GM21619 (cell line): ENCODE data around the gene NNMT.

Source experiments
- ATAC-seq: cut with Tn5 transposase; IDR thresholded peaks from one replicate; pipeline ENCODE4 v1.9.1; 2021; ENCODE audit not compliant: unreplicated experiment

Gene NNMT

DNA sequence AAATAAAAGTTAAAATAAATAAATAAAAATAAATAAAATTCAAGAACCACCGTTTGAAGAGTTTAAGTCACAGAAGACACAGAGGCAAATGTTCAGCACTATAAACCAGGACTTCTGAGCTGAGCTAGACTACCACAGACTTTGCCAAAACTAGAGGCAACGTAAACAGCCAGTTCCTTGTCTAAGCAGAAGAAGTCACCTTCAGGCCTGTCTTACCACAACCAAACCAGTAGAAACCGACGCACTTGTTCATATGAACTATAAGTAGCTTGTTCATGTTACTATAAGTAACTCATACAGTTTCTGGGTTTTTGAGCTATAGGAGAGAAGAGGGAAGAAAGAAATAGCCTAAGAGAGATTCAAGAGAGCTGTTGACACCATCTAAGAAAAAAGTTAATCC lies 48.3 kb downstream of the NNMT start:
- no peak for ATAC-seq

DNA sequence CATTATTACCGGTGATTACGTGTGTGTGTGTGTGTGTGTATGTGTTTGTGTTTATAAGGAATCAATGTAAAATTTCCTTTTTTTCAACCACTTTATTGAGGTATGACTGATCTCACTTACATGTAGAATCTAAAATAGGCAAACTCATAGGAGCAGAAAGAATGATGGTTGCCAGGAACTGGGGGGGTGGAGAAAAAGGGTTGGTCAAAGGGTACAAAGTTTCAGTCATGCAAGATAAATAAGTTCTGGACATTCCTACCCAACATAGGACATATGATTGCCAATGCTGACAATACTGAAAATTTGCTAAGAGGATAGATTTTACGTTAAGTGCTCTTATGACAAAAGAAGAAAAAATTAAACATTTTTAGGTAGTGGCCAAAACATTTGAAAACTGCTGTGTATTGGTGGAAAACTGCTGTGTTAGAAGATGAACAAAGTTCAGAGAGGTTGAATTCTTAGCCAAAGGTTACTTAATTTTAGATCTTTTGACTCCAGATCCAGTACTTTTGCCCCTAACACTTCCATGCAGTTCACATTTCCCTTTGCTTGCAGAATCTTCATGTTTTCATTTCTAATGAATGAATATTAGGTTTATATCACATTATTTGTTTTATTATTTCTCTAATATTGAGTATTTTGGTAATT lies 49.5 kb downstream of the NNMT start:
- ATAC-seq: no peak

DNA sequence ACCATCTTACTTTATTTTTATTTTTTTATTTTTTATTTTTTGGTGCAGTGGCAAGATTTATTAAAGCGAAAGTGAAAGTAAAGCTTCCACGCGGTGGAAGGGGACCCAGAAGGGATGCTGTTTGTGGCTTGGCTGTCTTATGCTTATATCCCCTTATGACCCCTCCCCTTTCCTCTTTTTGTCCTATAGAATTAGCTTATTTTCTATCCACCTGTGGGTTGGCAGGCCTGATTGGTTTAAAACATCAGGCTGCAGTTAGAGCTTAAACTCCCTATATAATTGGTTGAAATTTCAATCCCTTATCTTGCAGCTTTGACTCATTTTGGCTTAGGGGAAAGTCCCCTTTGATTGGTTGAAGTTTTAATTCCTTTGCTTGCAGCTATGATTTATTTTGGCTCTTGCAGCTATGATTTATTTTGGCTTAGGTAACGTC lies 50.5 kb downstream of the NNMT start:
- ATAC-seq: no peak

DNA sequence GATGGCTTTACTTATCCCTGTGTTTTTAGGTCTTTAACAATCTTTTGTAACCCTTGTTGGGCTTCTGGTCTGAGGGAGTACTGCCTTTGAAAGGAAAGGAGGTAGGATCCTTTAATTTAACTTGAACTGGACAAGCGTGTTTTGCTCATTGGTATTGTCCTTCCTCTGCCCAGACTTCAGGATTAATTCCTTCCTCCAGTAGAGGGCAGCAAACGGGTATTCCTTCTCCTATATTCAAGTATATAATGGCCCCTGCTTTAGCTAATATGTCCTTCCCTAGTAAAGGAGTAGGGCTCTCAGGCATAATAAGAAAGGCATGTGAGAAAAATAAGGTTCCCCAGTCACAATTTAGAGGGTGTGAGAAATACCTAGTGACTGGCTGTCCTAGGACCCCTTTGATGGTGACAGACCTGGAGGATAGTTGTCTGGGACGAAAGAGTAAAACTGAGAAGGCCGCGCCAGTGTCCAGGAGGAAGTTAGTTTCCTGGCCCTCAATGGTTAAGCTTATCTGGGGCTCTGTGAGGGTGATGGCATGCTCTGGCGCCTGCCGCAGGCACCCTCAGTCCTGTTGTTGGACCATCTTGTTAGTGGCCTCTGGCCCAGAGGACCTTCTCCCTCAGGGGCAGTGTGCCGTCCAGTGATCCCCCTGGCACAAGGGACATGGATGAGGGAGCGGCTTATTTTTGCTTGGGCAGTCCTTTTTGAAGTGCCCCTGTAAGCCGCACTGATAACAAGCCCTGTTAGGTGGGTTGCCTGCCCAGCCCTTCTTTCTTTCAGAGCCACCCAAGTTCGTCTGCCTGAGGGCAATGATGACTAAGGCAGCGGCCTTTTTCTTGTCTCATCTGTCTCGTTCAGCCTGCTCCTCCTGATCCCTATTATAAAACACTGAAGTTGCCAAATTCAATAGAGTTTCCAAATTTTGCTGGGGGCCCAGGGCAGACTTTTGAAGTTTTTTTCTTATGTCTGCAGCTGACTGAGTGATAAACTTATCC lies 52.3 kb downstream of the NNMT start:
- ATAC-seq: no peak

DNA sequence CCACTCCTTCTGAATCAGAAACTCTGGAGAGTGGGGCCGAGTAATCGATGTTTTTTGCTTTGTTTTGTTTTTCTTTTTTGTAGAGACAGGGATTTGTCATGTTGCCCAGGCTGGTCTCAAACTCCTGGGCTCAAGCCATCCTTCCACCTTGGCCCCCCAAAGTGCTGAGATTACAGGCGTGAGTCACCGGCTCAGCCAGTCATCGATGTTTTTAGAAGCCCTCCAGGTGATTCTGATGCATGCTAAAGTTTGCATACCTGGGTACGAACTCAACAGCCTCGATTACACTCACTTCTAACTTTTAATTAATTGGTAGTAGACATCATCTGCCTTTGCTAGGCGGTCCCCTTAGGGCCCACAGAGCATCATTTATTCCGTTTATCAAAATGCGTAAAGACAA lies 53.8 kb downstream of the NNMT start:
- no peak for ATAC-seq

DNA sequence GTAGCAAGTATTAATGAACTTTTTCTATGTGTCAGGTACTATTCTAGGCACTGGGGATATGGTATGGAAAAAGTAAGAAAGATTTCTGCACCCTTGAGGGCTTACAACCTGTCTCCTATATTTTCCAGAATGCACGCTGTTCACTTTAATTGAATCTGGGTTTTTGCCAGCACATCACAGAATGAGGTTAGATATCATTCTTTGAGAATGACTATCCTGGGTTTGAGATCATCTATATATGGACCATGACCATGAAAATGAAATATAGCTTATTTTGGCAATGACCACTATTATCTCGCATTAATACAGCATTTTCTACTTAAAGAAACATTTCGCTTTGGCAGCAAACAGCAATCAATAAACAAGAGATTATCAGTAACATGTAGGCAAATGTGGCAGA lies 57.2 kb downstream of the NNMT start:
- no peak for ATAC-seq

DNA sequence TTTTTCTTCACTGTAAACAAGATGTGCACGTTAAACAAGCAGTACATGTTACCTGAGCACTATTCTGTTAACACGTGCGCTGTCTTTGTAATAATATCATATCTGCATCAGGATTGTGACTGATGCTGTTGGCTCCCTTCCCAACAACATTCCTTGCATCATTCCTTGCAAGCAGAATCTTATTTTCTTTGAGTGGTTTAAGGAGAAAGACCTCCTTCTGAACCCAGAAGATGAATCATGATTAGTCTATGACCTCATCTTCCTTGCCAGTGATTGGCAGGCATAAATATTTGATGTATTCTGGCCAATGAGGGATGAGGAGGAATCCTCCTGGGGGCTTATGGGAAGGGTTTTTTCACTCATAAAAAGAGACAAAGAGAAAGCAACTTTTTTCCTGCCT lies 57.9 kb downstream of the NNMT start:
- no peak for ATAC-seq

DNA sequence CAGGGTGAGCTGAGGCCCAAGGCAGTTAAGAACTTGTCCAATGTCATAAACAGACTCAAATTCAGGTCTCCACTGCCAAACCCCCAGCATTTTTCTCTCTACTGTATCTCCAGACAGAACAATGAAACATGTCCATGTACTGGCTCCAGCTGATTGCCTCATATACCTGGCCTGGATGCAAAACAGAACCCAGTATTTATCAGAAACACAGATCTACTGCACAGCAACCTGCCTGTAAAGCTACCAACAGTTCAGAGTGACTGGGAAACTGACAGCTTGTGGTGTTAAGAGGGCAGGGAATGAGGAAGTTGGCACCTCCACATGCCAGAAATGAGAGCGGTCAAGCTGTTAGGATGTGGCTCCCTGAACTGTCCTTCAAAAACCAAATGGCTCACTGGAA lies 62.5 kb downstream of the NNMT start:
- ATAC-seq: no peak

DNA sequence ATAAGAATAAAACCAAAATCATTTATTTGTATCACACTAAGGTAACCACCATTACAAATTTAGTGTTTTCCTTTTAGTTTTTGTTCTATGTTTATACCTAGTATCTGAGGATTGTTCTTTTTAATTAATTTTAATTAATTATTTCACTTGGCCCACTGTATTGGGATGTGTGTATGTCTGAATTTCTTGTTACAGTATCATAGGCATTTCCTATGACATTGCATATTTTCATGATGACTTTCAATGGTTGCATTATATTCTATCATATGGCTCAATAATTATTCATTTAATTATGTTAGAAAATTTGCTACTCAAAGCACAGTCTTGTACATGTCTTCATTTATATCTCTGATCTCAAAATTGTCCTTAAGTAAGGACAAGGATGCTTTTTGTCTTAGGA lies 63.1 kb downstream of the NNMT start:
- ATAC-seq: no peak

DNA sequence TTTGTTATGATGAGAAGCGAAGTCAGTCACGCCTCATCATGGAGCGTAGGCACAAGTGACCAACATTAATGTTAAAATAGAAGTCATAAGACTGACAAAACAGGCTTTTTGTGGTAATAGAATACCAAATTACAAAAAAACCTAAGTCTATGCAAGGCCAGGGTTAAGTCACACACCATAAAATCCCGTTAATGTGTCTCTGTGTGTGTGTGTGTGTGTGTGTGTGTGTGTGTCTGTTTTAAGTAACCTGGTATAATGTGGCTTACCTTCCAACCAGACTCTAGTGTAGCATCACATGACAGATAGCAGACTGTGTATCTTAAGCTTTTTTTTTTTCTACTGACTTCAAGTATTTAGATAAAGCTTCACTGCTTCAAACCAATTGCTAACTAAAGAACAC lies 66.1 kb downstream of the NNMT start:
- ATAC-seq: no peak

DNA sequence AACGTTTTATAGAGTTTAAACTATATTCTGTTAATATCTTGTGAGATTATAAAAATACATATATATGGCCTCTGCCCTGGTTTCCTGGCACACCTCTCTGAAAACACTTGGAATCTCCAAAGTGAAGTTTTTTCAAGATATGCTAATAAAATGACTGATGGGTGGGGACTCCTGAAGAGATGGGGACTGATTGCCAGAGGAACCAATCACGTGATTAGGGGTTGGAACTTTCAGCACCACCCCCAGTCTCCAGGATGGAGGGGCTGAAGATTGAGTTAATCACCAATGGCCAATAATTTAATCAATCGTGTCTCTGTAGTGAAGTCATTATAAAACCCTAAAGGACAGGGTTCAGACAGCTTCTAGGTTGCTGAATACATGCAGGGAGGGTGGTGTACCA lies 66.8 kb downstream of the NNMT start:
- no peak for ATAC-seq
